Measurements from ENCODE around the gene BLNK.
"Not testable (repeated sequence)": the region's sequence is repeated elsewhere in the genome, so short reads cannot be mapped to it uniquely, and the experiment has no call there.

BLNK gene

DNA sequence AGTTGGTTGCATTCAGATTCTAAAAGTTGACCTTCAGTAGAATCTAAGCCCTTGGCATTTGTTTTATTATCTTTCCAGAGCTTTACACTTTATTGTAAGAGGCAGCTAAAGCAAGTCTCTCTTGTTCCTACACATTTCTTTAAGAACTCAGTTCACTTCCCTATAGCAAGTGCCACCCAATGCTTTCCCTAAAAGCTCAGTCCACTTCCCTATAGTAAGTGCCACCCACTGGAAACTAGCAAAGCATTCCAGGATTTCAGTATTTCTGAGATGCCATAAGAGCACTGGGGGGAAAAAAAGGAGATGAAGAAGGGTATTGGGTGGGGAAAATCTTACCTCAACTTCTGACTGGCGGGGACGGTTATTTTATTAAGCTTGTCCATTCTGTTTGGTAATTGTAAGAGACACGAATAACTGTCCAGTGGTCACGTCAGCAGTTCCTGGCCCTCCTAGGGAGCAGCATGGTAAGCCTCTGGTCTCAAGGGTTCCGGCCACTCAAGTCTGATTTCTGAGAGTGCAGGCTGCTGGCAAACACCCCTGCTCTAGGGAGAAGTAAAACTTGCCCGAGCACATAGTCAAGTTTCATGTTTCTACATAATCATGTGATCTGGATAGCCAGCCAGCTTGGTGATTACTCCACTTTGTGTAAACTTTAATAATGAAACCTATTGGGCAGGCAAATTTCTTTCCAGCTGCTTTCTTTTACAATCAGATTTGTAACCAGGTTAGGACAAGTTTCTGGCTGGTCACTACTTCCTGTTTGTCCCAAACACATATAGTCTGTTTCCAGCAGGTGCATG is at the start of gene BLNK:
Gene BLNK, minus strand, starts transcription at position 554 of the 800 bp plus-strand sequence. Its CDS starts 171 bp downstream, at position 383.
- no peak for DNase-seq (ENCODE audit: low read depth, low spot score)

DNA sequence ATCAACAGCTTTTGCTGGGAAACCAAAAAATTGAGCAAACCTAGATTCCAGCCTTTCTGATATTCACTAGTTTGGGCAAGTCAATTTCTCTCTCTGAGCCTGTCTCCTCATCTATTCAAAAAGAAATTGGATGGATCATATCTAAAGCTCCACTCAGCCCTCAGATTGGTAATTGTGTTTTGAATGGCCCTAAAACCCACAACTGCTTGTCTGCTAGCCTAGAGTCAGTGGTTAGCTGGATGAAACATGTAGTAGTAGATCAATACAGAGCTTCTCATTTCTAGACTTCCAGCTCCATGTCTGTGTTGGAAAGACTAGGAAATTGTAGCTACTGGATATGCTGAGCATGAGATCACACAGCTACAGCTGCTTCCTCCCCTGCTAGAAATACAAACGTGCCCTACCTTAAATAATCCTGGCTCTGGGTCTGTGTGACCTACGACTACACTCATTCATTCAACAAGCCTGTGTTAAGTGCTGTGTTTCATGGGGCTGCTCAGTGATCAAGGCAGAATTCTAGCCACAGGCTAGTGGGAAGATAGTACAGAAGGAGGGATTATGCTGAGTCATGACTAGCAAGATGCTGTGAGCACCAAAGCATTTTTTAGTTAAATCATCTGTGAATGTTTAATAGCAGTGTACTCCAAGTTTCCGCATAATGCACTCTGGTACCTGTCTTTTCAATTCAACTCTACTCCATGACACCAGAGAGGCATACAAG is 48.5 kb upstream of the BLNK start:
- DNase-seq (ENCODE audit: low read depth, low spot score): no peak

DNA sequence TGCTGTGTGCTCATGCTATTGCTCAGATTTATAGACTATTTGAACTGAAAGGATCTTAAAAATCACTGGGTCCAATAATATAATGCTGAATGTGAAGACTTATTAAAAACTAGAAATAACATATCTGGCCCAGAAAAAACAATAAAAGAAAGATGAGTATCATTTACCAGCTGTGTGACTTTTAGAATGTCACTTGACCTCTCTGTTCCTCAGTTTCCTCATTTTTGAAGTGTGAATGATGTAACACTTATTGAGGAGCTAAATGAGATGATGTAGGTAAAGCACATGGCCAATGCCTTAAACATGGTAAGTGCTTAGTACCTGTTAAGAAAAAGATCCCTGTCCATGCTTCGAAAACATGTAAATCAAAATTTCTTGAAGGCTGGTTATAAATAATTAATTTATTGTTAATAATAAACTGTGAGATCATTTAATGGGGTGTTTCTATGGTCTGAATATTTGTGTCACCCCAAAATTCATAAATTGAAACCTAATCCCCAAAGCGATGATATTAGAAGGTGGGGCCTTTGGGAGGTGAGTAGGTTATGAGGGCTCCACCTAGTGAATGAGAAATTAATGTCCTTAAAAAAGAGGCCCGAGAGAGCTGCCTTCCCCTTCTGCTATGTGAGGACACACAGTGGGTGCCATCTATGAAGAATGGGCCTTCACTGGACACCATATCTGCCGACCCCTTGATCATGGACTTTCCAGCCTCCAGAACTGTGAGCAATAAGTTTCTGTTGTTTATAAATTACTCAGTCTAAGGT is 45.9 kb upstream of the BLNK start:
- no peak for DNase-seq (ENCODE audit: low read depth, low spot score)

GRCh38 chr10:96313344-96313743 is 42.0 kb upstream of the BLNK start:
- DNase-seq (ENCODE audit: low read depth, low spot score): no peak

- no peak for DNase-seq (ENCODE audit: low read depth, low spot score)
These were observed 39.9 kb upstream of the BLNK start for GRCh38 chr10:96311180-96311715.

GRCh38 chr10:96310321-96310669 is 38.9 kb upstream of the BLNK start:
- no peak for DNase-seq (ENCODE audit: low read depth, low spot score)

GRCh38 chr10:96309628-96310320 is 38.4 kb upstream of the BLNK start:
- DNase-seq (ENCODE audit: low read depth, low spot score): no peak

DNA sequence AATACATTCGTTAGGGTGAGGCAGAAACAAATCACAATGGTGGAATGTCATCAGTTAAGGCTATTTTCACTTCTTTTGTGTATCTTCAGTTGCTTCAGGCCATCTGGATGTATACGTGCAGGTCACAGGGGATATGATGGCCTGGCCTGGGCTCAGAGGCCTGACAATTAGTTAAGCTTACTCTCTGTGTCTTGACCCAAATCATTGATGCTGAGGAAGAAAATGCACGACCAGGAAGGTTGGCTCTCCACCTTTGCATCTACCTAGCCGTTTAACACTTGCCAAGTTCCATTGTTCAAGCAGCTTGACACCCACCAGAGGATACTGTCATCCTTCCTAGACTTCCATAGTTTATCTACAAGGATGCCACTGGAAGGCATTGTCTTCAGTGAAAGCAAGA is 37.5 kb upstream of the BLNK start:
- DNase-seq (ENCODE audit: low read depth, low spot score): not testable (repeated sequence)

DNA sequence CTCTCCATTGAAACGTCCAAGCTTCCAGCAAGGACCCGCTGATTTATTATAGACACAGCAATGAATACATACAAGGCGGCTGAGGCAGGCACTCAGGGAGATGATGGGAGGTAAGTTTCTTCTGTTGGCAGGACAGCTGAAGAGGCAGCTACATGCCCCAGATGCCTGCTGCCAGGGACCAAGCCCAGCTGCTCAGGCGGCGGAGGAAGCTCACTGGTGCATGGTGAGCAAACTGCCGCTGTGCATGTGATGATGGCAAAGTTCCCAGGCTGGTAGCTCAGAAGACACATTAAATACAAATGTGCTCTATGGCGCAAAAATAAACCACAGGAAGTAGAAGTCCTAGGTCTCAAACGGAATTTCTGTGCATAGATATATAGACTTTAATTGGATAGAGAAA is 35.1 kb upstream of the BLNK start:
- no peak for DNase-seq (ENCODE audit: low read depth, low spot score)

DNA sequence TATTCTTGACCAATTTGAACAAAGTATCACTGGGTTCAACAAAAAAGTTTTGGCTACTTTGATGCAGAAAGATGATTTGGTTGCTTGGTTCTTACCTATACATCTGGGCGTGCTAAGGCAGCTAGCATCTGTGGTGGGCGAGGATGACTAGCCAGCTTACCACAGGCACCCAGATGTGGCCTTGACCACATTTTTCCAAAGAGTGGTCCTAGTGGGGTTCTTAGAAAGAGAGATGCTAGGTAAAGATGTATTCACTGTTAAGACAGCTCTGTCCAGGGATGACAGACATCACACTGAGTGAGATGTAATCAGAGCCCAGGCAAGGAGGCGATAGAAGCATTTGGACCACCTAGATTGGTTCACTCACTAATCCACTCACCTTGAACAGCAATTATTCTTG is 33.6 kb upstream of the BLNK start:
- DNase-seq (ENCODE audit: low read depth, low spot score): no peak

DNA sequence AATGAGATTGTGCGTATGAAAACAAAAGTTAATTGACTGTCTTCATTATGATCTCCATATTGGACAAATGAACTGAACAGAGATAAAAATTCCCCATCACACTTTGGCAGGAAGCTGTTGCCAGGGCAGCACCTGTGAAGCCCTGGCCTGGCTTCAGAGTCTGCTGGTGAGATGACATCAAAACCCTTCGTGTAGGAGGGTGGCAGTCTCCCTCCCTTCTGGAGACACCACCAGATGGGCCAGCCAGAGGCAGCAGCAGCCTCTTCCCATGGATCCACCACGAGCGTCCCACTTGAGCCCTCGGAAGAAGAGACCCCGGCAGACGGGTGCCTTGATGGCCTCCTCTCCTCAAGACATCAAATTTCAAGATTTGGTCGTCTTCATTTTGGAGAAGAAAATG is 32.9 kb upstream of the BLNK start, which contains the start of gene DNTT:
Gene DNTT, plus strand, starts transcription at position 205 of the 400 bp plus-strand sequence. Its CDS starts 64 bp downstream, at position 269.
- no peak for DNase-seq (ENCODE audit: low read depth, low spot score)

GRCh38 chr10:96301616-96302015 is 30.2 kb upstream of the BLNK start:
- DNase-seq (ENCODE audit: low read depth, low spot score): no peak

GRCh38 chr10:96299383-96299782 is 28.0 kb upstream of the BLNK start:
- DNase-seq (ENCODE audit: low read depth, low spot score): no peak

- no peak for DNase-seq (ENCODE audit: low read depth, low spot score)
These were observed 27.0 kb upstream of the BLNK start for GRCh38 chr10:96298362-96298761.

GRCh38 chr10:96297486-96297885 is 26.1 kb upstream of the BLNK start:
- no peak for DNase-seq (ENCODE audit: low read depth, low spot score)

DNA sequence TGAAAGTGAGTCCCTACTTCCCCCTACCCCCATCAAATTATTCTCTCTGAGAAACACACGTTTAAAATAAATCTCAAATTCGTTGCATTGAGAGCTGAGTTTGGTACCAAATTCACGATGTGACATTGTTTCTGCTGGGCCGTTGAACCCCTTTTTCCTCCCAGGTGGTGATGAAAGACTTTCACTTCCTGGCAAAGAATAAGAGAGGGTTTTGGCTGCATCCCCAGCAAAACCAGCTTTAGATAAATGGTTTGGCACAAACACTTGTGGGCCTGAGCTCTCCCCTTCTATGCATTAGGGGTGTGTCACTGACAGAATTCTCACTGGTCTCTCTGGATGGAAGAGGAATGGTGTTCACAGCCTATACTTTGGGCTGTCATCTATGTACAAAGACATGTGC is 24.1 kb upstream of the BLNK start:
- DNase-seq (ENCODE audit: low read depth, low spot score): no peak

DNA sequence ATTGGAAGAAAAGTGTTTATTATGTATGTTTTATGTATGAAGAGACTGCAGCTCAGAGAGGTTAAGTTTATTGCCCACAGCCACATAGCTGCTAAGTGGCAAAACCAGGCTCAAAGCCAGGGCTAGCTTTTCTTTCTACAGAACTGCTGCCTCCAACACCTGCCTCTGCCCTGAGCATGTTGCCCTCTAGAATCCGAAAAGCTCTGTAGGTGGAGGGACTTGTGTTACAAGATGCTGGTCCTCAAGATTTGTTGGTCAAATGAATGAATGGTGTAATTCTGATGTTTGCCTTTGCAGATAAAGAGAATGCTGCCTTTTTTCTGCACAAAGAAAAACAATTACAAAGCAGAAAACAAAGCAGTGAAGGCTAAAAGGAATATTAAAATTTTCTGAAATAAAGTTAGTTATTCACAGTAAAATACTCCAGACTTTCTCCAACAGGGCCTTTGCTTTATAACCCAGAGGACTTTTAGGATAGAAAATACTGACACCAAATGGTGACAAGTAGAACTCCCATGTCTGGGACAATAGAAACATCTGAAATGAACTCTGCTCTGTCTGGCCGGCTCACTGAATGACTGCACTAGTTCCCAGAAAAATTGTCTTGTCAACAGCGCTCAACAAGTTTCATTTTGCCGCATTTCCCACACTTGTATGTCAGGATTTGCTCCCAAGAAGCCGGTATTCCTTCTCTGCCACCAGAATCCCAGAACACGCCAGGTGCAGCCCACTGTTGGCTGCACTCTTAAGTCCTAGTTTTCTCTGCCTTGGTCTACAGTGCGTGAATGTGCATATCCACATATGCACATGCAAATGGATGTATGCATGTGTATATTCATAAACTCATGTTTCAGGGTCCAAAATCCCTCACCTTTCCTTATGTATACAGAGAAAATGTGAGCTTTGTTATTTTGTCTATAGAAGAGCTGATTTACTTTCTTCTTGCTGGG is 21.9 kb upstream of the BLNK start:
- no peak for DNase-seq (ENCODE audit: low read depth, low spot score)

- DNase-seq (ENCODE audit: low read depth, low spot score): no peak
These were observed 19.2 kb upstream of the BLNK start for GRCh38 chr10:96290368-96291133.

DNA sequence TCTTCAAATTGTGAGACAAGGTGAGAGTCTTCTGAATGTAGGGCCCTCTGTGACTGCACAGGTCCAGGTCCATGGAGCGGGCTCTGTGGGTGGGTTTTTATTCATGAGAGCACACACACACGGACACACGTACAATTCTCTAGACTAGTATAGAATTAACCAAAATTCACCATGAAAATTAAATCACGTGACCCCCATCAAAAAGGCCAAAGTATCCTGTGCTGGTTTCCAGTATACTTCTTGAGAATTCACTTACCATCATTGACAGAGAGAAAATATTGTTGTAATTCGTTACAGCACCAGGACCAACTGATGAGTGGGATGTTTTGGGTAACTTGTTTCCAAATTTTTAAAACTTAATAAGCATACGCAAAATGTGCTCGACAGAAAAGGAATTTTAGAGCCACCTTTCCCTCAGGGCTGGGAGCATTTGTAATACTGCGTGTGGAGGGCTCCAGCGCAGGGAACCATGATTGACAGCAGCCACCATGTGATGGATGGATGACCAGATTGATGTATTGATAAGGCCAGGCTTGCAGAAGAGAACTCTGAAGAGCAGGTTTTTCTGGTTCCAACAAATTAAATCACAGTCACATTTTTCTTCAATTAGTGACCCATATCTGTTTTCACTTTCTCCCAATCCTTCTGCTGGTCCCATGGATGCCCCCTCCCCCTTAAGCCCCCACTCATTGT is 18.0 kb upstream of the BLNK start:
- DNase-seq (ENCODE audit: low read depth, low spot score): no peak

Measured in brain pericyte (primary cell).